NCI-H748 (cell line): ENCODE results near the gene UGT2B28.
"Not testable (repeated sequence)": the region's sequence is repeated elsewhere in the genome, so short reads cannot be mapped to it uniquely, and the experiment has no call there.

ENCODE experiments used
- DNase-seq: peaks from one replicate; lab custom pipeline; 2025; ENCODE audit not compliant: unreplicated experiment; lab: John Stamatoyannopoulos, UW

The UGT2B28 gene

GRCh38 chr4:69343114-69343513, 62.8 kb downstream of the UGT2B28 start:
- DNase-seq, result not testable (repeated sequence)

DNA sequence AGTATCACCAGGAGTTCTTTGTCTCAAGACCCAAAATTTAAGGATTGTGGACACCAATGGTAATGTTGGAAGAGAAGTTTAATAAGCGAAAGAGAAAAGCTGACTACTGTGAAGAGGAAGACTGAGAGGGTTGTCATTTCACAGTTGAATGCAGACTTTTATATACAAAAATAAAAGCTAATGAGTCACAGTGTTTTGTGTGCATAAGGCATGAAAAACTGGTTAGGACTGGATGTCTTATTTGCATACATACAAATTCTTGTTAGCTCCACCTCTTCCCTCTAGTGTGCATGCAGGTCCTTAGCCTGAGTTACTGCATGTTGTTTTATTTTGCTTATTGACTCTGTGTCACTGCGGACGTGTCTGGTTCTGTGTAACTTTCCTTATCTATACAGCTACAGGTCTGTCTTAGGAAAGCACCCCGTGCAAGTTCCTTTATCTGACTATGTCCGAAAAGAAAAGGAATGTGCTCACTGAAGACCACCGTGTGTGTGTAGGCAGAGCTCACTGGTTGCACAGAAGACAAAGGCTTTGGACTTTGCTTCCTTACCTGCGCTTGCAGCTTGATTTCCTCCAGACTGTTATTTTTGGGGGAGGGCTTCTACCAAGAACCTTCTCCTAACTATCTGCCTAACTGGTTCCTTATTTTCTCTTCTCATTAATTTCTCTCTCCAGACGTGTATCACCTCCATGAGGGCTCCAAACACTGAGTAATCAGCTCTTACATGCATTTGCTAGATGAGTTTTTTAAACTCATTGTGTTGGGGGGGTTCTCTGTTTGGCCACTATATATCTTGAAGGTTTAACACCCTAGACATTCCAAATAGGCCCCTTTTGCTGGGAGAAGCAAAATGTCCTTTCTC, 63.5 kb downstream of the UGT2B28 start:
- DNase-seq, result not testable (repeated sequence)
